CD4-positive, alpha-beta memory T cell (primary cell): ENCODE measurements around the gene SLC49A3. TPM values are rescaled to one million over a fixed set of nuclear protein-coding genes. Genes with fewer than 3 reads are reported as not detected.

Experiments used
- CTCF ChIA-PET: fragments of 350-600 bp; sonication (Branson Sonifier 250); formaldehyde crosslinking; loops from one replicate; lab custom pipeline; 2021; ENCODE audit warnings: inconsistent platforms; ENCODE audit not compliant: partially characterized antibody; lab: Charles Lee
- POLR2A ChIA-PET: fragments of 350-600 bp; sonication (Branson Sonifier 250); formaldehyde crosslinking; loops from one replicate; lab custom pipeline; 2021; ENCODE audit not compliant: partially characterized antibody; lab: Charles Lee
- DNase-seq, 5 donors: peaks; one replicate each; pipeline versions ENCODE4 v3.0.0 to v3.0.0-alpha.2; 2020 to 2022; ENCODE audit warnings: mixed read lengths in 1 of 5
- H3K27ac ChIP-seq: one replicate; pipeline ENCODE4 v1.7.0; 2013; ENCODE audit warnings: low read depth, low read length
- H3K27me3 ChIP-seq: 2 replicates; pipeline ENCODE4 v1.7.0; 2013; ENCODE audit warnings: mild to moderate bottlenecking, low read length, moderate library complexity; ENCODE audit not compliant: insufficient read depth
- H3K36me3 ChIP-seq: 2 replicates; pipeline ENCODE4 v1.7.0; 2013; ENCODE audit warnings: mild to moderate bottlenecking, low read length, moderate library complexity; ENCODE audit not compliant: insufficient read depth
- H3K4me1 ChIP-seq: 2 replicates; pipeline ENCODE4 v1.7.0; 2013; ENCODE audit warnings: mild to moderate bottlenecking, low read length, moderate library complexity; ENCODE audit not compliant: insufficient read depth
- H3K4me3 ChIP-seq, 2 donors: one replicate each; pipeline ENCODE4 v1.7.0; 2013; ENCODE audit warnings: low read length in 2 of 2, mild to moderate bottlenecking in 1 of 2
- H3K9me3 ChIP-seq, 2 donors: one replicate each; pipeline ENCODE4 v1.7.0; 2013; ENCODE audit warnings: low read length in 2 of 2, control low read depth in 1 of 2; ENCODE audit not compliant: control insufficient read depth in 1 of 2
- H3K27ac Mint-ChIP-seq, 7 donors: one replicate each; pipeline ENCODE4 v1.8.0; 2020 to 2021; ENCODE audit warnings: mixed read lengths in 7 of 7, mild to moderate bottlenecking in 6 of 7, inconsistent platforms in 3 of 7, moderate library complexity in 3 of 7
- H3K27me3 Mint-ChIP-seq, 2 donors: one replicate each; pipeline ENCODE4 v1.8.0; 2020 to 2021; ENCODE audit warnings: mixed read lengths in 2 of 2
- H3K36me3 Mint-ChIP-seq, 2 donors: one replicate each; pipeline ENCODE4 v1.8.0; 2020 to 2021; ENCODE audit warnings: mixed read lengths in 2 of 2, inconsistent platforms in 1 of 2, mild to moderate bottlenecking in 1 of 2
- H3K4me1 Mint-ChIP-seq, 4 donors: one replicate each; pipeline ENCODE4 v1.8.0; 2020 to 2021; ENCODE audit warnings: mixed read lengths in 4 of 4, mild to moderate bottlenecking in 1 of 4
- H3K4me3 Mint-ChIP-seq, 8 donors: one replicate each; pipeline ENCODE4 v1.8.0; 2020 to 2021; ENCODE audit warnings: mixed read lengths in 8 of 8, mild to moderate bottlenecking in 7 of 8, moderate library complexity in 6 of 8, inconsistent platforms in 3 of 8
- H3K9me3 Mint-ChIP-seq, 8 donors: one replicate each; pipeline ENCODE4 v1.8.0; 2020 to 2021; ENCODE audit warnings: mixed read lengths in 8 of 8, mild to moderate bottlenecking in 5 of 8, inconsistent platforms in 3 of 8, moderate library complexity in 1 of 8
- intact Hi-C: fragments of 100-400 bp; cut with micrococcal nuclease; formaldehyde crosslinking; loops from one replicate; pipeline ENCODE4 v1.15.1; 2023
- polyA plus RNA-seq, 2 donors: library from polyadenylated mRNA; unstranded; fragments of 300-500 nt; fragmentation: Illumina TruSeq; gene quantifications; one replicate each; pipeline ENCODE4 v1.2.3, GENCODE V29; 2021
- total RNA-seq, 2 experiments: library from RNA; stranded (reverse); gene quantifications; one replicate each; pipeline ENCODE4 v1.2.3, GENCODE V29; 2021

Gene SLC49A3
- total and polyA plus RNA-seq, 4 experiments from 2014 or later: 1.0 to 1.7 TPM; not detected in 2

DNA sequence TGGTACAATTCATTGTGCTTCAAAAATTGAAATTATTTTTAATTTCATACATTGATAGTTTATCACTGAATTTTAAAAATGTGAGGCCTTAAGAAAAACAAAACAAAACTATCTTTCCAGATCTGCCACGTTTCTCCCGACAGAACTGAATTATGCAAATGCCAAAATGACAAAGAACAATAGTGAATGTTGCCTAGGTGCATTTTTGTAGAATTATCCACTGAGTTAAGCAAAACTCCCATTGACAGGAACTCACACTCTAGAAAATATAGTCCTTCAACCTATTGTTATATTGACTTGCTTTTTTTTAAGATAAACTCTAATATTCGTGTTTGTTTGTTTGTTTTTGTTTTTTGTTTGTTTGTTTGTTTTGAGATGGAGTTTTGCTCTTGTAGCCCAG, 23.1 kb upstream of the SLC49A3 start:
- H3K27ac Mint-ChIP-seq: peak overlapping the region in 1 of 7 donors; percentile 25
- H3K4me1 ChIP-seq: peaks cover 12% of the 10 kb centered on the region

DNA sequence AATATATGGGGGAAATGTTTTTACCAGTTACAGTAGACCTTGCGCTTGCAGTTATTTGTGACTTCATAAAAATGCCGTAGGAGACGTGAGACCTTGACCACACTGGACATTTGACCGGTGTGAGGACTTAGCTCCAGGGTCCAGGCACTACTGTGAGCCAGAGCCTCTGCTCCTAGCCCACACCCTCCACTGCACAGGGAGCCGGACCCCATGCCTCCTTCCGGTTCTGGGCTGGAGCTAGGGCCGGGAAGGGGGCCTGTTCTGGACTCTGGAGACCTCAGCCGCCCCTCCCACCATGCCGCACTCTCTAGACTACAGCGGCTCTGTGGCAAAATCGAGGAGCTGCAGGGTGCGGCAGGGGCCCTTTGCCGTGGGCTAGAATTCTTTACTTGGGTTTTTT, 22.0 kb upstream of the SLC49A3 start:
- no peak overlapping the region for H3K4me3 Mint-ChIP-seq
- H3K36me3 Mint-ChIP-seq: peaks cover 0 to 5% of the 10 kb centered on the region in 2 donors
- DNase-seq: no peak
- ChIA-PET POLR2A (interaction anchor here (0.8 kb wide), 1 partner anchor 37 kb away, joined by 3 read pairs; the partner anchor contains the start of genes ATP5ME and MYL5), CTCF (interaction anchor here (1.2 kb wide), 1 partner anchor 32 kb away, joined by 3 read pairs; no protein-coding TSS in a partner anchor)
- no peak overlapping the region for H3K27ac ChIP-seq
- no peaks in the 10 kb centered on the region for H3K27me3 Mint-ChIP-seq
- H3K4me1 ChIP-seq: peaks cover 21% of the 10 kb centered on the region
- intact Hi-C loops: no loop called here
- peaks cover 13 to 37% (median 22%) of the 10 kb centered on the region in 4 donors for H3K4me1 Mint-ChIP-seq
- no peaks in the 10 kb centered on the region for H3K27me3 ChIP-seq
- H3K9me3 ChIP-seq: no peaks in the 10 kb centered on the region
- H3K27ac Mint-ChIP-seq: no peak overlapping the region
- no peaks in the 10 kb centered on the region for H3K9me3 Mint-ChIP-seq
- H3K36me3 ChIP-seq: no peaks in the 10 kb centered on the region
- no peak overlapping the region for H3K4me3 ChIP-seq

More for the DNA sequence above, 23.1 kb upstream of the SLC49A3 start:
- Histone ChIP-seq H3K9me3 (no peaks in the 10 kb centered on the region), H3K27ac (no peak overlapping the region), H3K27me3 (no peaks in the 10 kb centered on the region), H3K36me3 (no peaks in the 10 kb centered on the region), H3K4me3 (no peak overlapping the region)
- Mint-ChIP-seq H3K9me3 (no peaks in the 10 kb centered on the region), H3K4me1 (peaks cover 15 to 41% (median 22%) of the 10 kb centered on the region in 4 donors), H3K36me3 (peaks cover 0 to 5% of the 10 kb centered on the region in 2 donors), H3K27me3 (no peaks in the 10 kb centered on the region), H3K4me3 (no peak overlapping the region)
- intact Hi-C loops: no loop called here
- ChIA-PET CTCF (no interaction called here), POLR2A (no interaction called here)
- DNase-seq: no peak

DNA sequence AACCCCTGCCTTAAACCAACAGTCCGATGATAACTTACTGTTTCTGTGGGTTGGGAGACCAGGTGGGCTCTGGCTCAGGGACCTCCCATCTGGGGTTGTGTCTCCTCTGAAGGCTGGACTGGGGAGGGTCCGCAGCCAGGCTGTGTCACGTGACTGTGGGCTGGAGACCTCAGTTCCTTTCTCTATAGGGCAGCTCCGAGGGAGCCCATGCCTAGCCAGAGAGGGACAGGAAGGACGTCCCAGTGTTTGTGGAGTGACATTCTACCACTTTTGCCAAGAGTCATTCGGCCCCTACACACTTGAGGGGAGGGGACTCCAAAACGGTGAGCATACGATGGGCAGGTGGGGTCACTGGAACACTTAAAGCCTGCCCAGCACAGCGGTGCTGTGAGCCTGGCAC, 21.2 kb upstream of the SLC49A3 start:
- Mint-ChIP-seq H3K27ac (peak overlapping the region in 2 of 7 donors; percentile 8 to 66), H3K27me3 (no peaks in the 10 kb centered on the region), H3K36me3 (peaks cover 0 to 5% of the 10 kb centered on the region in 2 donors), H3K9me3 (no peaks in the 10 kb centered on the region), H3K4me3 (peak overlapping the region in 2 of 8 donors; percentile 21 to 36), H3K4me1 (peaks cover 11 to 34% (median 24%) of the 10 kb centered on the region in 4 donors)
- H3K4me1 ChIP-seq: peaks cover 24% of the 10 kb centered on the region
- DNase-seq: no peak
- intact Hi-C loops: no loop called here
- H3K9me3 ChIP-seq: no peaks in the 10 kb centered on the region
- no peaks in the 10 kb centered on the region for H3K36me3 ChIP-seq
- H3K27ac ChIP-seq: no peak overlapping the region
- H3K27me3 ChIP-seq: no peaks in the 10 kb centered on the region
- H3K4me3 ChIP-seq: no peak overlapping the region
- CTCF ChIA-PET: no interaction called here
- POLR2A ChIA-PET: interaction anchor here (0.8 to 1.5 kb wide), 3 partner anchors 36 to 44 kb away, joined by 3 to 4 read pairs (median 3); partner anchors contain the start of genes ATP5ME and MYL5

DNA sequence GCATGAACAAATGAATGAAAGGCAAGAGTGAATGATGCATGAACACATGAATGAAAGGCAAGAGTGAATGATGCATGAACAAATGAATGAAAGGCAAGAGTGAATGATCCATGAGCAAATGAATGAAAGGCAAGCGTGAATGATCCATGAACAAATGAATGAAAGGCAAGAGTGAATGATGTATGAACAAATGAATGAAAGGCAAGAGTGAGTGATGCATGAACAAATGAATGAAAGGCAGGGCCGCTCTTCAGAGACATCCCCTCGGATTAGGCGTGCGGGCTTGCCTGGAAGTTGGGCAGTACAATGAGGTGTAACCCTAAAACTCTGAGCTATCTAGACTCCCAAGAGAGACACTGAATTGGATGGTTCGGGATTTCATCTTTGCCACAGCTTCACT, 20.4 kb upstream of the SLC49A3 start:
- Mint-ChIP-seq H3K4me3 (peak overlapping the region in 3 of 8 donors; percentile 13 to 36 (median 29)), H3K4me1 (peaks cover 10 to 32% (median 20%) of the 10 kb centered on the region in 4 donors), H3K9me3 (no peaks in the 10 kb centered on the region), H3K27ac (peak overlapping the region in 3 of 7 donors; percentile 4 to 66 (median 38)), H3K36me3 (peaks cover 0 to 2% of the 10 kb centered on the region in 2 donors), H3K27me3 (no peaks in the 10 kb centered on the region)
- Histone ChIP-seq H3K36me3 (no peaks in the 10 kb centered on the region), H3K27me3 (no peaks in the 10 kb centered on the region), H3K9me3 (no peaks in the 10 kb centered on the region), H3K4me1 (peaks cover 29% of the 10 kb centered on the region), H3K27ac (no peak overlapping the region), H3K4me3 (no peak overlapping the region)
- ChIA-PET POLR2A (interaction anchor here (1.0 to 1.5 kb wide), 2 partner anchors 35 to 43 kb away, joined by 3 to 4 read pairs; partner anchors contain the start of genes ATP5ME and MYL5), CTCF (no interaction called here)
- no peak for DNase-seq
- intact Hi-C loops: no loop called here

DNA sequence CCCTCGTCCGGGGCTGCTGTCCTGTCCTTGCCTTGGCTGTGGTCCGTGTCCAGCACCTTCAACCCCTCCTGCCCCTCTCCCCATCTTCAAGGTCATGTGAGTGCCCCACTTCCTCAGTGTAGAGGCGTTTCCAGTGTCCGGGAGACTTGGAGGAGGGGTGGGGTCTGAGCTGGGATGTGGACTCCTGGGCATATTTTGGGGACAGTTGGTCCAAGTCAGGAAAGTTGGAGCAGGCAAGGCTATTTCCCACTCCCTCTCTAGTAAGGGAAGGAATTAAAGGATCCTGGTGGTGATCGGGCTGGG, 19.6 kb upstream of the SLC49A3 start:
- no peaks in the 10 kb centered on the region for H3K9me3 ChIP-seq
- no peak for DNase-seq
- Mint-ChIP-seq H3K36me3 (peaks cover 0 to 2% of the 10 kb centered on the region in 2 donors), H3K9me3 (no peaks in the 10 kb centered on the region), H3K4me1 (peaks cover 10 to 32% (median 19%) of the 10 kb centered on the region in 4 donors), H3K27ac (peak overlapping the region in 2 of 7 donors; percentile 66 to 71), H3K4me3 (peak overlapping the region in 5 of 8 donors; percentile 11 to 60 (median 46)), H3K27me3 (no peaks in the 10 kb centered on the region)
- H3K27ac ChIP-seq: no peak overlapping the region
- intact Hi-C loops: no loop called here
- CTCF ChIA-PET: no interaction called here
- no peaks in the 10 kb centered on the region for H3K27me3 ChIP-seq
- H3K4me1 ChIP-seq: peaks cover 29% of the 10 kb centered on the region
- H3K4me3 ChIP-seq: no peak overlapping the region
- POLR2A ChIA-PET: interaction anchor here (1.5 kb wide), 1 partner anchor 34 kb away, joined by 4 read pairs; the partner anchor contains the start of genes ATP5ME and MYL5
- H3K36me3 ChIP-seq: no peaks in the 10 kb centered on the region

DNA sequence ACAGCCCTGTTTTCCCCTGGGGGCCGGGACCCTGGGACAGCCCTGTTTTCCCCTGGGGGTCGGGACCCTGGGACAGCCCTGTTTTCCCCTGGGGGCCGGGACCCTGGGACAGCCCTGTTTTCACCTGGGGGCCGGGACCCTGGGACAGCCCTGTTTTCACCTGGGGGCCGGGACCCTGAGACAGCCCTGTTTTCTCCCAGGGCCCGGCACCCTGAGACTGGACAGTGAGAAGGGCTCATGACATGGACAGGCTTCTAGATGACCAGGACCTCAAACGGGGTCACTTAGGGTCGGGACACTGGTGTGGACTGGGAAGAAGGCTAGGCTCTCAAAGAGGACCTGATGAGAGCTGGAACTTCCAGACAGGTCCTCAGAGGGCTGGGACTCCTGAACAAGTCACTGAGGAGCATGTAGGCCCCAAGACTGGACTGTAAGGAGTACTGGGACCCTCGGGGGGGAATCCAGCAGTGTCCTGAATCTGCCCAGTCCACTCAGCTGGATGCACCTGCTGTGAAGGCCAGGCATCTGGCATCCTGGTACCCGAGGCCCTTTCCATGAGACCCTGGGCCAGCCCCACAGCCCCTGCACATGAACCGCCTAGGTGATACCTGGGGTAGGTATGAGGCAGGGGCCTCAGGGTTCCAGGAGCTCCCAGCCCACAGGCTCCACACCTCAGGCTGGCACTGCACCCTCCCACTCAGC, 19.1 kb upstream of the SLC49A3 start:
- Histone ChIP-seq H3K4me1 (peaks cover 29% of the 10 kb centered on the region), H3K27me3 (no peaks in the 10 kb centered on the region), H3K9me3 (no peaks in the 10 kb centered on the region), H3K27ac (no peak overlapping the region), H3K36me3 (no peaks in the 10 kb centered on the region), H3K4me3 (no peak overlapping the region)
- POLR2A ChIA-PET: no interaction called here
- no peaks in the 10 kb centered on the region for H3K9me3 Mint-ChIP-seq
- H3K4me3 Mint-ChIP-seq: peak overlapping the region in 3 of 8 donors; percentile 25 to 44 (median 34)
- DNase-seq: no peak
- CTCF ChIA-PET: no interaction called here
- H3K27me3 Mint-ChIP-seq: no peaks in the 10 kb centered on the region
- intact Hi-C loops: no loop called here
- peaks cover 10 to 32% (median 19%) of the 10 kb centered on the region in 4 donors for H3K4me1 Mint-ChIP-seq
- H3K36me3 Mint-ChIP-seq: peaks cover 0 to 2% of the 10 kb centered on the region in 2 donors
- peak overlapping the region in 3 of 7 donors; percentile 15 to 71 (median 55) for H3K27ac Mint-ChIP-seq

DNA sequence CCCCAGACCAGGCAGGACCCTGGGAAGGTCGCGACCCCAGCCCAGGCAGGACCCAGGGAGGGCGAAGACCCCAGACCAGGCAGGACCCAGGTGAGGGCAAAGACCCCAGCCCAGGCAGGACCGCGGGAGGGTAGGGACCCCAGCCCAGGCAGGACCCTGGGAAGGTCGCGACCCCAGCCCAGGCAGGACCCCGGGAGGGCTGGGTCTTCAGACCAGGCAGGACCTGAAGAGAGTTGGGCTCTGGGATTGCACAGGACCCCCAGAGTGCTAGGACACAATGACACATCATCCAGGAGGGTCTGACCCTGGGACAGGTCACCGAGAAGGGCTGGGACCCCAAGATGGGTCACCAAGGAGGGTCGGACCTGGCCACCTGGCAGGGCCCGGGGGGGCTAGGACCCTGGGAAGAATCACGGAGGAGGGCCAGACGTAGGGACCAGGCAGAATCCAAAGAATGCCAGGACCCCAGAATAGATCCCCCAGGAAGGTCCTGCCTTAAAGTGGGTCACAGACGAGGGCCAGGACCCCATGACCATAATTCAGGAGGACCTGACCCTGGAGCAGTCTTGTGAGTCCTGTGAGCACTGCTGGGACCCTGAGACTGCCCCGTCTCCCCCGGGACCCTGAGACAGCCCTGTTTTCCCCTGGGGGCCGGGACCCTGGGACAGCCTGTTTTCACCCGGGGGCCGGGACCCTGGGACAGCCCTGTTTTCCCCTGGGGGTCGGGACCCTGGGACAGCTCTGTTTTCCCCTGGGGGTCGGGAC, 18.1 kb upstream of the SLC49A3 start:
- H3K27me3 Mint-ChIP-seq: no peaks in the 10 kb centered on the region
- DNase-seq: no peak
- no peak overlapping the region for H3K27ac Mint-ChIP-seq
- H3K9me3 ChIP-seq: no peaks in the 10 kb centered on the region
- POLR2A ChIA-PET: no interaction called here
- H3K9me3 Mint-ChIP-seq: no peaks in the 10 kb centered on the region
- no peak overlapping the region for H3K4me3 Mint-ChIP-seq
- H3K27me3 ChIP-seq: no peaks in the 10 kb centered on the region
- peaks cover 0 to 2% of the 10 kb centered on the region in 2 donors for H3K36me3 Mint-ChIP-seq
- H3K27ac ChIP-seq: peak overlapping the region; percentile 93
- no peak overlapping the region for H3K4me3 ChIP-seq
- no peaks in the 10 kb centered on the region for H3K36me3 ChIP-seq
- CTCF ChIA-PET: no interaction called here
- intact Hi-C loops: no loop called here
- peaks cover 29% of the 10 kb centered on the region for H3K4me1 ChIP-seq
- peaks cover 12 to 32% (median 16%) of the 10 kb centered on the region in 4 donors for H3K4me1 Mint-ChIP-seq
